GM23338 (cell line): Measurements from ENCODE around the gene PIEZO2. TPM values are rescaled to one million over a fixed set of nuclear protein-coding genes. Genes with fewer than 3 reads are reported as not detected.

Experiments used
- microRNA-seq: library from miRNA; unstranded; fragments of <30 nt; microRNA quantifications from one replicate; pipeline ENCODE4, GENCODE V29; 2017
- polyA plus RNA-seq: library from polyadenylated mRNA; unstranded; fragments of >200 nt; fragmentation: Nextera tagmentation; extraction: Ambion mirVana; gene quantifications from 2 replicates; pipeline ENCODE4 v1.2.1, GENCODE V29; 2016
- small RNA-seq: library from RNA; depleted of rRNA; stranded (forward); fragments of <200 nt; gene quantifications from one replicate; pipeline ENCODE3, GENCODE V24; 2014; ENCODE audit warnings: low replicate concordance
- total RNA-seq: library from RNA; depleted of rRNA; stranded (reverse); fragments of >200 nt; shearing (Covaris generic); gene quantifications from 2 replicates; pipeline ENCODE4 v1.2.3, GENCODE V29; 2014

PIEZO2 gene
- total and polyA plus RNA-seq, 2 experiments from 2014 or later: 4.8 to 8.2 TPM

Small RNA genes lying within 50 kb of the gene (microRNA-seq; reads per million reads assigned to microRNA genes)
- gene MIR6788: not detected

Small RNA genes lying within 50 kb of the gene (small RNA-seq; reads per million reads assigned to genes)
- gene AP001180.3 (not detected), gene AP001180.5 (not detected), gene MIR6788 (not detected)
